CD4-positive, alpha-beta T cell treated with Interleukin-17A for 1 hour (primary cell): ENCODE results near the gene HNRNPCL1.
"Not testable (repeated sequence)": the region's sequence is repeated elsewhere in the genome, so short reads cannot be mapped to it uniquely, and the experiment has no call there.

Experiments used
- DNase-seq: peaks from one replicate; pipeline ENCODE4 v3.0.0-alpha.2; 2020

Gene HNRNPCL1

DNA sequence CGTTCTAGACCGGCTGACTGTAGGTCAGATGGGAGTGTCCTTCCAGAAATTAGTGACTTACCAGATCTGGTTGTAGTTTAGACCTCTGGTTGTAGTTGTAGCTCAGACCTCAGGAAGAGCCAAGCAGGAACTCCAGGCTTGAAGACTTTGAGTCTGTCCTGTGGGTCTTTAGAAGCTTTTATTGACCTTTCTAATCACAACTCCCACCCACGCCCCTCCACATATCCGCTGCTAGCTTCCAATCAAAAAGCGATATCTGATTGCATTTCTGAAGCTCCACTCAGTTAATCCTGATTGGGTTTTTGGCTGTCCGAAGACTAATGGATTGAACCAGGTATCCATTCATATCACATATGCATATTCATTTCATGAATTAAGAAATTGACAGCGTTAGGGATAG, at the start of gene HNRNPCL1:
Gene HNRNPCL1, minus strand, starts transcription at position 101 of the 400 bp plus-strand sequence. CDS start 431 bp downstream, outside the sequence.
- not testable (repeated sequence) for DNase-seq

DNA sequence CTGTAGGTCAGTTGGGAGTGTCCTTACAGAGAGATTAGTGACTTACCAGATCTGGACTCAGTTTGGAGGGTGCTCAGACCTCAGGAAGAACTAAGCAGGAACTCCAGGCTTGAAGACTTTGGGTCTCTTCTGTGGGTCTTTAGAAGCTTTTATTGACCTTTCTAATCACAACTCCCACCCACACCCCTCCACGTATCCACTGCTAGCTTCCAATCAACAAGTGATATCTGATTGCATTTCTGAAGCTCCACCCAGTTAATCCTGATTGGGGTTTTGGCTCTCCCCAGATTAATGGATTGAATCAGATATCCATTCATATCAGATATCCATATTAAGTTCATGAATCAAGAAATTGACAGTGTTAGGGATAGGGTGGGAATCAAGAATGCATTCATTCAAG, 49.6 kb upstream of the HNRNPCL1 start, which contains the start of gene PRAMEF10:
Gene PRAMEF10, minus strand, starts transcription at position 101 of the 400 bp plus-strand sequence. CDS start 2,423 bp downstream, outside the sequence.
- not testable (repeated sequence) for DNase-seq

DNA sequence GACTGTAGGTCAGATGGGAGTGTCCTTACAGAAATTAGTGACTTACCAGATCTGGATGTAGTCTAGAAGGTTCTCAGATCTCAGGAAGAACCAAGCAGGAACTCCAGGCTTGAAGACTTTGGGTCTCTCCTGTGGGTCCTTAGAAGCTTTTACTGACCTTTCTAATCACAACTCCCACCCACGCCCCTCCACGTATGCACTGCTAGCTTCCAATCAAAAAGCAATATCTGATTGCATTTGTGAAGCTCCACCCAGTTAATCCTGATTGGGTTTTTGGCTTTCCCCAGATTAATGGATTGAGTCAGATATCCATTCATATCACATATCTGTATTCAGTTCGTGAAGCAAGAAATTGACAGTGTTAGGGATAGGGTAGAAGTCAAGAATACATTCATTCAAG, 37.6 kb upstream of the HNRNPCL1 start, which contains the start of gene PRAMEF4:
Gene PRAMEF4, minus strand, starts transcription at position 101 of the 400 bp plus-strand sequence. CDS start 2,807 bp downstream, outside the sequence.
- not testable (repeated sequence) for DNase-seq

DNA sequence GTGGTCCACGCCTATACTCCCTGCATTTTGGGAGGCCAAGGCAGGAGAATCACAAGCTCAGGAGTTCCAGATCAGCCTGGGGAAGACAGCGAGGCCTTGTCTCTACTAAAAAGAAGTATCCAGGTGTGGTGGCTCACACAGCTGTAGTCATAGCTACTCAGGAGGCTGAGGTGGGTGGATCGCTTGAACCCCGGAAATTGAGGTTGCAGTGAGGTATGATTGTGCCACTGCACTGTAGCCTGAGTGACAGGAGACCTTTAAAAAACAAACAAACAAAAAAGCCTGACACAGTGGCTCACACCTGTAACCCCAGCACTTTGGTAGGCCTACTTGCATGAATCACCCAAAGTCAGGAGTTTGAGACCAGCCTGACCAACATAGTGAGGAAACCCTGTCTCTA, 29.9 kb upstream of the HNRNPCL1 start:
- not testable (repeated sequence) for DNase-seq

DNA sequence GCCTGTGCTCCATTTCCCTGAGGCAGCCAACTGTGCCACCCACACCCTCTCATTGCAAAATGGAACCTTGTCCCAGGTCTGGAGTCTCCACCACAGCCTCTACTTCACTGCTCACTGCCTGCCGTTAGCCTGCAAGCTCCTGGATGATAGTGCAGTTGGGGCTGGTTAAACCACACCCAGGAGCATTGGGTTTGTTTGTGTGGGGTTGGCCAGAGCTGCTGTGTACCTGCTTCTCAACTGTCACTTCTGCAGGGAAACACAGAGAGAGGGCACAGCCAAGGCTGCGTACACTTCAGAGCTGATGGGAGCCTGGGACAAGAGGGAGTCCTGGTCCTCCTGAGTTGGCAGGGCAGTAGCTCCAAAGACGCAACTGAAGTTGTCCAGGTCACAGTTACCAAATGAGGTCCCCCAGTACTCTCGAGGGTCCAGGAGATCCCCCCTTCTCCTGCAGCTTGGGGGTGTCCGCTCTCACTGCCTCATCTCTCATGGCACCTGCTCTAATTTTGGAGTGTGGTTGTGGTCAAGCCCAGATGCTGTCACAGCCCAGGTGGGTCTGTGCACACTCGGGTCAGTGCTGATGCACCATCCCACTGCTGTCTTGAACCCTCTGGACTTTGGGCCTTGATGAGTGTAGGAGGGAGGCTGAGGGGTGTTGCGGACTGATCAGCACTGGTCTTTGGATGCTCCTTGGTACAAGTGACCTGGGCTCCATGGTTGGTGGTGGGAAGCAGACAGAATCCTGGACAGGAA, 14.8 kb upstream of the HNRNPCL1 start:
- not testable (repeated sequence) for DNase-seq

DNA sequence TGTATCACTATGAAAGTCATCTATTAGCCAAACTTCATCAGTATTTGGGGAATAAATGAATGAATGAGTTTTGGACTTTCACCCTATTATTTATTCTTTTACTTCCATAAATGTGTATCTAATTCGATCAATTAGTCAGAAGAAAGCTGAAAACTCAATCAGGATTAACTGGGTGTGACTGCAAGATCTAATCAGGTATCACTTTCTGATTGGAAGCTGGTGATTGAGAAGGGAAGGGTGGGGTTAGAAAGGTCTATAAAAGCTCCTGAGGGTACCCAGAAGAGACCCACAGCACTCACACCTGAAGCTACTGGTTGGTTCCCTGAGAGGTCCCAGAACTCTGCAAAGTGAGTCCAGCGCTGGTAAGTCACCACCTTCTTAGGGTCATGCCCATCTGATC, 8.3 kb upstream of the HNRNPCL1 start, which contains the start of gene PRAMEF2:
Gene PRAMEF2, plus strand, starts transcription at position 301 of the 400 bp plus-strand sequence. CDS start 1,924 bp downstream, outside the sequence.
- not testable (repeated sequence) for DNase-seq

DNA sequence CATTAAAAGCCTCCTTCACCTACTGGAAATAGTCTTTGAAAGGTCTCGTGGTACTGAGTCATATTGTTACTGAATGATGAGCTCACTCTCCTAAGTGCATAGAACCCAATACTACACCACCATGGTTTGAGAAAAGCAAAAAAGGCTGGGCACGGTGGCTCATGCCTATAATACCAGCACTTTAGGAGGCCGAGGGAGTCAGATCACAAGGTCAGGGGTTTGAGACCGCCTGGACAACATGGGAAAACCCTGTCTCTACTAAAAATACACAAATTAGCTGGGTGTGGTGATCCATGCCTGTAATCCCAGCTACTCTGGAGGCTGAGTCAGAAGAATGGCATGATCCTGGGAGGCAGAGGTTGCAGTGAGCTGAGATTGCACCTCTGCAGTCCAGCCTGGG, 3.3 kb upstream of the HNRNPCL1 start:
- DNase-seq: no peak

DNA sequence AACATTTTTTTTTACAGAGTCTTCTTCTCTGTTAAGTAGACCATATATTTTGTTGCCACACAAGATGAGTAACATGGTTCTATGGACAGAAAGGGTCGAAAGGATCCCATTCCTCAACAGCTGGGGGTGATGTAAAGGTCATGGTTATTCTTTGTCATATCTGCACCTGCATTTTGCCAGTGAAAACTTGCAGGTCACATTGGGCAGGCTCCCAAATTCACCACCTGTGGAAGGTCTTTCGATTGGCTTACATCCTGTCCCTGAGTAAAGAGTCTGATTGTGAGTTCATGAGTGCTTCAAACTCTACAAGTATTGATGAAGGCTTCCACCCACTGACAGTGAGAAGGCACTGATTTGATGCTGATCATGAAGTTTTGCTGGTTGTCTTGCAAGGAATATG, 15.3 kb downstream of the HNRNPCL1 start:
- DNase-seq: not testable (repeated sequence)

DNA sequence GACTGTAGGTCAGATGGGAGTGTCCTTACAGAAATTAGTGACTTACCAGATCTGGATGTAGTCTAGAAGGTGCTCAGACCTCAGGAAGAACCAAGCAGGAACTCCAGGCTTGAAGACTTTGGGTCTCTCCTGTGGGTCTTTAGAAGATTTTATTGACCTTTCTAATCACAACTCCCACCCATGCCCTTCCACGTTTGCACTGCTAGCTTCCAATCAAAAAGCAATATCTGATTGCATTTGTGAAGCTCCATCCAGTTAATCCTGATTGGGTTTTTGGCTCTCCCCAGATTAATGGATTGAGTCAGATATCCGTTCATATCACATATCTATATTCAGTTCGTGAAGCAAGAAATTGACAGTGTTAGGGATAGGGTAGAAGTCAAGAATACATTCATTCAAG, 17.2 kb downstream of the HNRNPCL1 start, which contains the start of gene PRAMEF11:
Gene PRAMEF11, minus strand, starts transcription at position 101 of the 400 bp plus-strand sequence. CDS start 2,621 bp downstream, outside the sequence.
- not testable (repeated sequence) for DNase-seq

DNA sequence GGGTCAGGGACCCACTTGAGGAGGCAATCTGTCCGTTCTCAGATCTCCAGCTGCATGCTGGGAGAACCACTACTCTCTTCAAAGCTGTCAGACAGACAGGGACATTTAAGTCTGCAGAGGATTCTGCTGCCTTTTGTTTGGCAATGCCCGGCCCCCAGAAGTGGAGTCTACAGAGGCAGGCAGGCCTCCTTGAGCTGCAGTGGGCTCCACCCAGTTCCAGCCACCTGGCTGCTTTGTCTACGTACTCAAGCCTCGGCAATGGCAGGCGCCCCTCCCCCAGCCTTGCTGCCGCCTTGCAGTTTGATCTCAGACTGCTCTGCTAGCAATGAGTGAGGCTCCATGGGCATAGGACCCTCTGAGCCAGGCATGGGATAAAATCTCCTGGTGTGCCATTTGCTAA, 29.5 kb downstream of the HNRNPCL1 start:
- not testable (repeated sequence) for DNase-seq

DNA sequence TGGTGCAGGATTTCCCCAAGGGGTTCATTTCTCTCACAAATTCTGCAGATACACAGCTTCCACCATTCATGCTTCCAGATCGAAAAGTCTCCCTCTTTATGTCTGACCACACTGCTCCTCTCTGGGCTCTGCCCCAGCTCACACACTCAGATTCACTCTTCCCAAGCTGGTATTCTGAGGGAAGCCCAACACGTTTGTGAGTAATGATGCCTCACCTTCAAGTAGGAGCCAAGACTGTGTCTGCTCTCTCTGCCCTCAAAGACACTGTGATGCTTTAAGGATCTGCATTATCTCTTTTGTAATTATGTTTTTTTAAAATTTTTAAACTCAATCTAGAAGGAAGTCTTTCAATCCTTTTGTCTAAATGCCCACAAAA, 37.1 kb downstream of the HNRNPCL1 start:
- DNase-seq: no peak

DNA sequence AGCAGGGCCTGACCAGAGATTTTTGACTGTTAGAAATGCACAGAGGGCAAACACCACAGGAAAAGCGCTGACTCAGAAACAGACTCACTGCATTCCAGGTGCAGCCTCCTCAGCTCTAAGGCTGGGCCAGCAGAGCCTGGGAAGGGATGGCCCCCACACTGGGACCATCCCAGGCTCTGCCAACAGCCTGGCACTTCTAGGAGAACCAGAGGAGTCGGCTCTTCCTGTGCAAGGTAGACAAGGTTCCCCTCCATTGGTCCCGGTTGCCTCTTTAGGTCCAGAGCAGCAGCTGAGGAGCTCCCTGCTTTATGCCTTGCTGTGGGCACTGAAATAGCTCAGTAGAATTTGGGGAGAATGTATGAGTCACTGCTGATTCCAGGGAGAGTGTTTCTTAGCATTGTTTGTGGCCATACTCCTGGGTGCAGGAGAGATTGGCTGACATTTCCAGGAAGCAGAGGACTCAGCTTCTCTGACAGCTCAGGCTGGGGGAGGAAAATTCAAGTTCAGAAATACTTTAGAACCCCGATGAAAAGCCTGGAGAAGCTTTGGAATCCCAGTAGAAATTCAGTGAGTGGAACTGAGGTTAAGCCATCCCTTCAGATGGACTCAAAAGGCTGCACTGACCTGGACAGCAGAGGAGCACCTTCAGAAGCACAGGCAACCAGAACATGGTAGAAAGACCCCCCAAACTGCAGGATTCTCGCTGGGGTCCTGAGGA, 37.7 kb downstream of the HNRNPCL1 start:
- DNase-seq: no peak

DNA sequence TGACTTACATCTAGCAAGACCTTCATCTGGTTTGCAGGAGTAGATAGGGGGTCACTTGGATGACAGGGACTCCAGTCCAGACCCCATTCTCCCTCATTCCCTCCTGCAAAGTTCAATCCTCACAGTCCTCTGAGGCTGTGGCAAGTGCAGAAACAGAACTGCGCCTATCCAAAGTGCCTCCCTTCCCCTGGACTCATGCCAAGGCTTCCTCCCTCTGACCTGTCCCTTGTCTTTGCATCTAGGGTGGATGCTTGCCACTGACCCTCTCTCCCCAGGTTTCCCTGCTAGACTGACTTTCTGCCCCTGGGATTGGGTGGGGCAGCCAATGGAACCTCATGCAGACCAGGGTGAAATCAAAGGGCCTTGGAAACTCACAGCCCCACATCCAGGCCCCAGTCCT, 38.6 kb downstream of the HNRNPCL1 start:
- DNase-seq: no peak

DNA sequence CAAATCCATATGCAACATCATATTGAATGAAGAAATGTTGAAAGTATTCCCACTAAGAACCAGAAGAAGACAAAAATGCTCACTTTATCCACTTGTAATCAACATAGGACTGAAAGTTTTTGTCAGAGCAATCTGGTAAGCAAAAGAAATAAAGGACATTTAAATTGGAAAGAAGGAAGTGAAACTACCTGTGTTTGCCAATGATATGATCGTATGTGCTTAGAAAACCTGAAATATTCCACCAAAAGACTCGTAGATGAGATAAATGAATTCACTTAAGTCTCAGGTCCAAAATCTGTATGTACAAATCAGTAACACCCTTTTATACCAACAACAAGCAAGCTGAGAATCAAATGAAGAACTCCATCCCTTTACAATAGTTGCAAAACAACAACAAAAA, 48.8 kb downstream of the HNRNPCL1 start:
- no peak for DNase-seq

DNA sequence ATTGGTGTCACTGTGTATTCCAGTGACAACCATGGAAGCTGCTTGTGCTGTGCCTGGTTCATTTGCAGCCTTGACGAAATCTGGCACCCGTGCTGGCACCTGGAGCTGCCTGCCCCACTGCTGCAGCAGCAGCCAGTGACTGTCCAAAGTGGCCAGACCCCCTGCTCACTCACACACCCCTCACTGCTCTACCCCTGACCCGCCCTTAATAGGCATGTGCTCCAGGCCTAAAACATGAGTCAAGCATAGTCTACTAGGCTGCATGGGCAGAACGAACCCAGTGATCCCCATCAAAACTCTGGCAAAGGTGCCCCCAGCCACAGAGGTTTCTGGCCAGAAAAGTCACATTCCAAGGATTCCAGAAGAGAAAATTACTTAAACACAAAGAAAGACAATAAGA, 49.6 kb downstream of the HNRNPCL1 start:
- DNase-seq: no peak
